DOHH2 (cell line): ENCODE results near the gene GLCE.

Experiments
- H3F3A ChIP-seq: fragments of 200-600 bp; sonication (generic), shearing (Covaris generic); 2 replicates; pipeline ENCODE4 v1.6.0; 2016; ENCODE audit warnings: antibody characterized with exemption, mild to moderate bottlenecking; ENCODE audit not compliant: control insufficient read depth, insufficient read depth
- H3K27ac ChIP-seq: fragments of 200-600 bp; sonication (generic); 2 replicates; pipeline ENCODE4 v1.5.1; 2014; ENCODE audit warnings: low read depth, mild to moderate bottlenecking, low read length, moderate library complexity
- H3K27me3 ChIP-seq: fragments of 200-600 bp; sonication (generic); 2 replicates; pipeline ENCODE4 v1.6.1; 2014; ENCODE audit warnings: mild to moderate bottlenecking, low read length, mixed read lengths; ENCODE audit not compliant: control insufficient read depth
- H3K36me3 ChIP-seq: fragments of 200-600 bp; sonication (generic); 2 replicates; pipeline ENCODE4 v1.6.1; 2014; ENCODE audit warnings: mild to moderate bottlenecking, low read length, moderate library complexity, mixed read lengths; ENCODE audit not compliant: control insufficient read depth
- H3K4me1 ChIP-seq: fragments of 200-600 bp; sonication (generic); 2 replicates; pipeline ENCODE4 v1.6.1; 2014; ENCODE audit warnings: mild to moderate bottlenecking, low read length, mixed read lengths; ENCODE audit not compliant: control insufficient read depth
- H3K4me2 ChIP-seq: fragments of 200-600 bp; sonication (generic); 2 replicates; pipeline ENCODE4 v1.6.0; 2014; ENCODE audit warnings: mild to moderate bottlenecking, low read length, moderate library complexity
- H3K4me3 ChIP-seq: fragments of 200-600 bp; sonication (generic); 2 replicates; pipeline ENCODE4 v1.5.1; 2014; ENCODE audit warnings: mild to moderate bottlenecking, low read length, mixed read lengths
- H3K79me2 ChIP-seq: fragments of 200-600 bp; sonication (generic); 2 replicates; pipeline ENCODE4 v1.6.1; 2014; ENCODE audit warnings: mild to moderate bottlenecking, low read length, mixed read lengths; ENCODE audit not compliant: control insufficient read depth
- H3K9me2 ChIP-seq: fragments of 200-600 bp; sonication (generic); replicated peaks from 2 replicates; pipeline ENCODE4 v1.6.1; 2014; ENCODE audit warnings: mild to moderate bottlenecking, low read length, mixed read lengths; ENCODE audit not compliant: control insufficient read depth
- H3K9me3 ChIP-seq: fragments of 200-600 bp; sonication (generic); 2 replicates; pipeline ENCODE4 v1.6.1; 2014; ENCODE audit warnings: antibody characterized with exemption, low read length, mixed read lengths; ENCODE audit not compliant: control insufficient read depth, insufficient read depth
- H4K20me1 ChIP-seq: fragments of 200-600 bp; sonication (generic); 2 replicates; pipeline ENCODE4 v1.6.0; 2014; ENCODE audit warnings: low read depth, mild to moderate bottlenecking, antibody characterized with exemption, low read length, moderate library complexity; ENCODE audit not compliant: control insufficient read depth, insufficient read depth
- CTCF ChIP-seq: fragments of 200-600 bp; sonication (generic); IDR thresholded peaks from one replicate; pipeline ENCODE4 v1.5.1; 2014; ENCODE audit warnings: antibody characterized with exemption, mild to moderate bottlenecking, low read depth, low read length; ENCODE audit not compliant: poor library complexity, severe bottlenecking
- EZH2phosphoT487 ChIP-seq: fragments of 200-600 bp; sonication (generic); IDR thresholded peaks from 2 replicates; pipeline ENCODE4 v1.6.1; 2017; ENCODE audit warnings: borderline replicate concordance, mild to moderate bottlenecking, antibody characterized with exemption, low read length, moderate library complexity, mixed read lengths

GLCE gene

GRCh38 chr15:69314736-69315135 lies 154.3 kb downstream of the GLCE start:
- Histone ChIP-seq H3K79me2 (no peaks in the 10 kb centered on the region), H3K4me1 (peaks cover 6% of the 10 kb centered on the region; the same call in 1 of the 2 replicates), H3K4me3 (no peak overlapping the region), H3F3A (no peaks in the 10 kb centered on the region), H3K9me3 (no peaks in the 10 kb centered on the region), H3K9me2 (no peaks in the 10 kb centered on the region), H3K27me3 (peaks cover 11% of the 10 kb centered on the region), H3K27ac (no peak overlapping the region), H3K4me2 (no peak overlapping the region), H3K36me3 (no peaks in the 10 kb centered on the region), H4K20me1 (no peaks in the 10 kb centered on the region)
- TF ChIP-seq CTCF (no peak), EZH2phosphoT487 (no peak)

- Histone ChIP-seq H3K79me2 (no peaks in the 10 kb centered on the region), H3K36me3 (no peaks in the 10 kb centered on the region)
Observed at GRCh38 chr15:69315402-69316110, 155.1 kb downstream of the GLCE start.

GRCh38 chr15:69316291-69316690 lies 155.9 kb downstream of the GLCE start:
- TF ChIP-seq EZH2phosphoT487, result no peak
- no peak for TF ChIP-seq CTCF
- H3K9me2 ChIP-seq, result no peaks in the 10 kb centered on the region
- peaks cover 21% of the 10 kb centered on the region for H3K27me3 ChIP-seq
- H3K27ac ChIP-seq, result no peak overlapping the region
- H3K4me3 ChIP-seq, result no peak overlapping the region
- no peaks in the 10 kb centered on the region for H3F3A ChIP-seq
- no peaks in the 10 kb centered on the region for H3K79me2 ChIP-seq
- peaks cover 6% of the 10 kb centered on the region; the same call in 1 of the 2 replicates for H3K4me1 ChIP-seq
- no peaks in the 10 kb centered on the region for H4K20me1 ChIP-seq
- no peaks in the 10 kb centered on the region for H3K9me3 ChIP-seq
- H3K4me2 ChIP-seq, result no peak overlapping the region
- no peaks in the 10 kb centered on the region for H3K36me3 ChIP-seq

More at GRCh38 chr15:69315402-69316110, 155.1 kb downstream of the GLCE start:
- Histone ChIP-seq H3K27ac (no peak overlapping the region), H3K9me2 (no peaks in the 10 kb centered on the region), H4K20me1 (no peaks in the 10 kb centered on the region), H3K27me3 (peaks cover 16% of the 10 kb centered on the region), H3K9me3 (no peaks in the 10 kb centered on the region), H3K4me2 (no peak overlapping the region), H3K4me1 (peaks cover 6% of the 10 kb centered on the region; the same call in 1 of the 2 replicates), H3F3A (no peaks in the 10 kb centered on the region), H3K4me3 (no peak overlapping the region)
- TF ChIP-seq EZH2phosphoT487, result no peak
- no peak for TF ChIP-seq CTCF
